SK-N-SH treated with all-trans-retinoic acid at 6 μM for 48 hours (cell line): ENCODE results near the gene RGS7.

ENCODE experiments used
- ATAC-seq: fragments of 200-7000 bp; cut with Tn5 transposase; 3 replicates; pipeline ENCODE4 v1.9.1; 2020; ENCODE audit warnings: mild to moderate bottlenecking, moderate library complexity
- ARNTL ChIP-seq: fragments of 450-650 bp; formaldehyde crosslinking; IDR thresholded peaks from 2 replicates; pipeline ENCODE4 v1.5.0; 2020; ENCODE audit warnings: low read depth, mild to moderate bottlenecking, moderate library complexity, borderline replicate concordance
- BACH2 ChIP-seq: fragments of 250-450 bp; sonication (Bioruptor Pico); IDR thresholded peaks from 2 replicates; pipeline ENCODE4 v1.9.0; 2021; ENCODE audit warnings: mild to moderate bottlenecking, borderline replicate concordance
- CREB5 ChIP-seq: fragments of 250-450 bp; sonication (Bioruptor Pico); IDR thresholded peaks from 2 replicates; pipeline ENCODE4 v1.5.1; 2020; ENCODE audit warnings: low read depth, mild to moderate bottlenecking, moderate library complexity
- CSDC2 ChIP-seq: fragments of 250-450 bp; sonication (Bioruptor Pico); IDR thresholded peaks from 2 replicates; pipeline ENCODE4 v1.5.0; 2020; ENCODE audit warnings: mild to moderate bottlenecking, moderate library complexity
- GLIS3 ChIP-seq: fragments of 250-450 bp; sonication (Bioruptor Pico); IDR thresholded peaks from 2 replicates; pipeline ENCODE4 v1.5.0; 2020; ENCODE audit warnings: mild to moderate bottlenecking, moderate library complexity
- ISL1 ChIP-seq: fragments of 250-450 bp; sonication (Bioruptor Pico); IDR thresholded peaks from 2 replicates; pipeline ENCODE4 v2.1.2; 2022; ENCODE audit warnings: mild to moderate bottlenecking, moderate library complexity
- OSR1 ChIP-seq: fragments of 250-450 bp; sonication (Bioruptor Pico); IDR thresholded peaks from 2 replicates; pipeline ENCODE4 v1.8.0; 2022; ENCODE audit warnings: moderate library complexity, mild to moderate bottlenecking, inconsistent platforms
- PATZ1 ChIP-seq: fragments of 250-450 bp; sonication (Bioruptor Pico); IDR thresholded peaks from 2 replicates; pipeline ENCODE4 v1.8.0; 2020; ENCODE audit warnings: mild to moderate bottlenecking, moderate library complexity, borderline replicate concordance
- PPARA ChIP-seq: fragments of 250-450 bp; sonication (Bioruptor Pico); IDR thresholded peaks from 2 replicates; pipeline ENCODE4 v1.5.0; 2020; ENCODE audit warnings: mild to moderate bottlenecking, borderline replicate concordance
- RARB ChIP-seq: fragments of 250-450 bp; sonication (Bioruptor Pico); IDR thresholded peaks from 2 replicates; pipeline ENCODE4 v1.8.0; 2021; ENCODE audit warnings: mild to moderate bottlenecking, moderate library complexity
- SNAI2 ChIP-seq: fragments of 250-450 bp; sonication (Bioruptor Pico); IDR thresholded peaks from 2 replicates; pipeline ENCODE4 v1.5.0; 2020; ENCODE audit warnings: mild to moderate bottlenecking, moderate library complexity
- TCF4 ChIP-seq: fragments of 250-450 bp; sonication (Bioruptor Pico); IDR thresholded peaks from 2 replicates; pipeline ENCODE4 v1.8.0; 2021; ENCODE audit warnings: mild to moderate bottlenecking, moderate library complexity, borderline replicate concordance
- TOX ChIP-seq: fragments of 250-450 bp; sonication (Bioruptor Pico); IDR thresholded peaks from 2 replicates; pipeline ENCODE4 v1.8.0; 2021; ENCODE audit warnings: mild to moderate bottlenecking, moderate library complexity, borderline replicate concordance
- TSHZ2 ChIP-seq: fragments of 250-450 bp; sonication (Bioruptor Pico); IDR thresholded peaks from 2 replicates; pipeline ENCODE4 v1.5.0; 2020; ENCODE audit warnings: mild to moderate bottlenecking, moderate library complexity
- ZC3H10 ChIP-seq: fragments of 250-450 bp; sonication (Bioruptor Pico); IDR thresholded peaks from 2 replicates; pipeline ENCODE4 v1.5.1; 2021; ENCODE audit warnings: mild to moderate bottlenecking, moderate library complexity
- ZFP3 ChIP-seq: fragments of 250-450 bp; sonication (Bioruptor Pico); IDR thresholded peaks from 2 replicates; pipeline ENCODE4 v1.5.0; 2020; ENCODE audit warnings: mild to moderate bottlenecking, moderate library complexity
- ZFP30 ChIP-seq: fragments of 450-650 bp; formaldehyde crosslinking; IDR thresholded peaks from 2 replicates; pipeline ENCODE4 v1.5.0; 2022; ENCODE audit warnings: mild to moderate bottlenecking, moderate library complexity
- ZNF565 ChIP-seq: fragments of 450-650 bp; formaldehyde crosslinking; conservative IDR thresholded peaks from 2 replicates; pipeline ENCODE4 v1.5.0; 2020; ENCODE audit warnings: low read depth, mild to moderate bottlenecking, moderate library complexity
- ZNF70 ChIP-seq: fragments of 450-650 bp; formaldehyde crosslinking; IDR thresholded peaks from 2 replicates; pipeline ENCODE4 v1.5.0; 2020; ENCODE audit warnings: mild to moderate bottlenecking, moderate library complexity
- ZNF8 ChIP-seq: fragments of 450-650 bp; formaldehyde crosslinking; IDR thresholded peaks from 2 replicates; pipeline ENCODE4 v1.5.0; 2020; ENCODE audit warnings: mild to moderate bottlenecking, moderate library complexity
- TF ChIP-seq, protein P1 (sequence below): fragments of 250-450 bp; sonication (Bioruptor Pico); IDR thresholded peaks from 2 replicates; pipeline ENCODE4 v1.5.1; 2021; ENCODE audit warnings: mild to moderate bottlenecking, moderate library complexity

Gene RGS7

DNA sequence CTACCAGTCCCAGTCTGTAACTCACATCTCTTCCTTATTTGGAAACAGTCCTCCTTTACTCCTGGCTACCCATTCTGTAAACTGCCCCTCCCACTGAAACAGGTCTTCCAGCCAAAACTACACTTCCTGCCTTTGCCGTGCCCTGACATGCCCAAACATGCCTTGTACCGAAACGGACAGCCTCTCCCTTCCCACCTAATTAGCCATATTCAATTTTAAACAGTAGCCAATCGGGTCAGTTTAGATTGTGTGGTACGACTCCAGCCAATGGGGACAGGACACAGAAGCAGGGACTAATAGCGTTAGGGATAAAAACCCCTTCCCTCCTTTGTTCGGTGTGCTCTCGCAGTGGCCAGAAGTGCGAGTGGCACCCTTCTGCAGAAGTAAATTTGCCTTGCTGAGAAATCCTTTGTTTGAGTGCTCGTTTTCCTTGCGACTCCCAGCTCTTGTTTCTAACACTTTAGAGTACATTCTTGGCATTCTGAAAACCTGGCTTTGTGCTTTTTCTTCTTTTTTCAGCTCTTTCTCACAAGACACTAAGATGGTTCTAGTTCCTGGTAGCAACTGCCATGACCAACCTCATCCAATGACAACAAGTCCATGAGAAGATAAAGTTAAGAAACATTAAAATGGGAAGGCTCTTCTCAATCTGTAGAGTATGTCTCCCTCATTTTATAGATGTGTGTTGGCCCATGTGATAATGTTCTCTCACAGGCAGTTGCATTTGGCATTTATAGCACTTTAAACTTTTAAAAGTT, 419.9 kb downstream of the RGS7 start (continued):
- TF ChIP-seq ZNF565 (CRISPR knock-in tag) (no peak), TOX (CRISPR knock-in tag) (no peak), ZNF8 (CRISPR knock-in tag) (no peak), ZFP3 (CRISPR knock-in tag) (no peak), ISL1 (no peak), OSR1 (CRISPR knock-in tag) (no peak), TCF4 (CRISPR knock-in tag) (no peak)

GRCh38 chr1:240935920-240936319, 421.1 kb downstream of the RGS7 start:
- no peak for ATAC-seq
- TF ChIP-seq CSDC2 (CRISPR knock-in tag) (no peak), TOX (CRISPR knock-in tag) (no peak), OSR1 (CRISPR knock-in tag) (no peak), BACH2 (CRISPR knock-in tag) (no peak), SNAI2 (no peak), TCF4 (CRISPR knock-in tag) (no peak), TSHZ2 (CRISPR knock-in tag) (no peak), ZNF8 (CRISPR knock-in tag) (no peak)
- TF ChIP-seq, protein P1, sequence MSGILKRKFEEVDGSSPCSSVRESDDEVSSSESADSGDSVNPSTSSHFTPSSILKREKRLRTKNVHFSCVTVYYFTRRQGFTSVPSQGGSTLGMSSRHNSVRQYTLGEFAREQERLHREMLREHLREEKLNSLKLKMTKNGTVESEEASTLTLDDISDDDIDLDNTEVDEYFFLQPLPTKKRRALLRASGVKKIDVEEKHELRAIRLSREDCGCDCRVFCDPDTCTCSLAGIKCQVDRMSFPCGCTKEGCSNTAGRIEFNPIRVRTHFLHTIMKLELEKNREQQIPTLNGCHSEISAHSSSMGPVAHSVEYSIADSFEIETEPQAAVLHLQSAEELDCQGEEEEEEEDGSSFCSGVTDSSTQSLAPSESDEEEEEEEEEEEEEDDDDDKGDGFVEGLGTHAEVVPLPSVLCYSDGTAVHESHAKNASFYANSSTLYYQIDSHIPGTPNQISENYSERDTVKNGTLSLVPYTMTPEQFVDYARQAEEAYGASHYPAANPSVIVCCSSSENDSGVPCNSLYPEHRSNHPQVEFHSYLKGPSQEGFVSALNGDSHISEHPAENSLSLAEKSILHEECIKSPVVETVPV (CRISPR knock-in tag), result no peak

DNA sequence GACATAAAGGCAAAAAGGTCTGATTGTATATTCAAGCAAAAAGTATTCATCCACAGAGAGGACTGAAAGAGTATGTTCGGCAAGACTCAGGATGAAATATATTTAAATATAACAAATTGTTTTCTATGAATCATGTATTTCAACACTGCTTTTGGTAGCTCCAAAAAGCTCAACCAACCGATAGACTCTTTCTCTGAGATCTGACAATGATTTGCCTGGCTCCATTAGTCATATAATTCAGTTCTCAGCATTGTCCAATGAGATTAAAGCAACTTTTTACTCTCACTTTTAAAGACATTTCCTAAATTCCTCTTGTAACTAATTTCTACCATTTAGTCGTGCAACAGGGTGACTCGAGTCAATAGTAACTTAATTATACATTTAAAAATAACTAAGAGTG, 426.0 kb downstream of the RGS7 start:
- TF ChIP-seq ZFP30 (CRISPR knock-in tag), result no peak
- no peak for TF ChIP-seq BACH2 (CRISPR knock-in tag)
- TF ChIP-seq SNAI2, result no peak
- no peak for TF ChIP-seq ZNF565 (CRISPR knock-in tag)
- TF ChIP-seq ZC3H10 (CRISPR knock-in tag), result no peak
- TF ChIP-seq ZNF70 (CRISPR knock-in tag), result no peak
- TF ChIP-seq, protein P1 (CRISPR knock-in tag), result no peak
- TF ChIP-seq ZNF8 (CRISPR knock-in tag), result no peak
- TF ChIP-seq PPARA (CRISPR knock-in tag), result no peak
- ATAC-seq, result no peak

GRCh38 chr1:240928265-240928664, 428.7 kb downstream of the RGS7 start:
- TF ChIP-seq BACH2 (CRISPR knock-in tag) (no peak), ZNF8 (CRISPR knock-in tag) (no peak), RARB (CRISPR knock-in tag) (no peak), ISL1 (no peak)
- no peak for ATAC-seq

DNA sequence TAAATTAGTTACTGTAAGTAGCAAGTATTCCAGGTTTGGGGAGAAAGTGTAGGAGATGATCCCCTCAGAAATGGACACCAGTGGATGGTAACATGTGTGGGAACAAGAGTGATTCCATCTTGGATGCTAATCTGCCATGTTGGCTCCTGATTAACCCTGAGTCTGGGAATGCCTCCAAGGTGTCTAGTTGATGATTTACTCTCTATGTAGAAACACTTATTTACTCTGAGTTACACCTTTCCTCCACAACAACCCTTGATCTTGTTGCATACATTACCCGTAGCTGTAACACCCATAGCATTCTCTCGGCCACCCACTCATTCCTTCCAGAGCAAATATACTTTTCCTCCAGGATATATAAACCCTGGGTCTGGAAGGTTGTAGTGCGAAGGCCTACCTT, 429.2 kb downstream of the RGS7 start:
- TF ChIP-seq, protein P1 (CRISPR knock-in tag), result no peak
- no peak for TF ChIP-seq ZFP3 (CRISPR knock-in tag)
- TF ChIP-seq PATZ1 (CRISPR knock-in tag), result no peak
- no peak for TF ChIP-seq ZC3H10 (CRISPR knock-in tag)
- TF ChIP-seq RARB (CRISPR knock-in tag), result no peak
- no peak for TF ChIP-seq ZNF565 (CRISPR knock-in tag)
- no peak for TF ChIP-seq GLIS3 (CRISPR knock-in tag)
- no peak for TF ChIP-seq ISL1
- no peak for TF ChIP-seq ARNTL
- TF ChIP-seq ZFP30 (CRISPR knock-in tag), result no peak
- no peak for TF ChIP-seq CREB5 (CRISPR knock-in tag)
- TF ChIP-seq CSDC2 (CRISPR knock-in tag), result no peak
- TF ChIP-seq BACH2 (CRISPR knock-in tag), result no peak
- no peak for TF ChIP-seq TCF4 (CRISPR knock-in tag)
- no peak for ATAC-seq
